HepG2 (cell line): ENCODE data around the gene CFAP97D1. TPM values are rescaled to one million over a fixed set of nuclear protein-coding genes. Genes with fewer than 3 reads are reported as not detected.

Experiments used
- ATF5 ChIP-seq: sonication (generic); formaldehyde crosslinking; IDR thresholded peaks from 2 replicates; pipeline ENCODE4 v1.4.0; 2020; ENCODE audit warnings: mild to moderate bottlenecking, low read depth, missing genetic modification reagents
- CCDC6 ChIP-seq: sonication (generic); formaldehyde crosslinking; IDR thresholded peaks from 2 replicates; pipeline ENCODE4 v1.8.1; 2022; ENCODE audit warnings: mild to moderate bottlenecking, missing genetic modification reagents, moderate library complexity
- DMTF1 ChIP-seq: sonication (generic); formaldehyde crosslinking; IDR thresholded peaks from 2 replicates; pipeline ENCODE4 v1.4.0; 2020; ENCODE audit warnings: mild to moderate bottlenecking, missing genetic modification reagents
- FOSL1 ChIP-seq: sonication (generic); formaldehyde crosslinking; IDR thresholded peaks from 2 replicates; pipeline ENCODE4 v1.9.0; 2021; ENCODE audit warnings: missing genetic modification reagents, borderline replicate concordance
- GTF3A ChIP-seq: sonication (generic); formaldehyde crosslinking; conservative IDR thresholded peaks from 2 replicates; pipeline ENCODE4 v1.4.0; 2020; ENCODE audit warnings: mild to moderate bottlenecking, missing genetic modification reagents
- HNRNPK ChIP-seq: fragments of 200-400 bp; formaldehyde crosslinking; IDR thresholded peaks from 2 replicates; pipeline ENCODE4 v1.6.1; 2018; ENCODE audit warnings: low read length, low read depth, moderate library complexity, mild to moderate bottlenecking; ENCODE audit not compliant: poor library complexity, severe bottlenecking
- MAX ChIP-seq: IDR thresholded peaks from 2 replicates; pipeline ENCODE4 v1.6.1; 2012; ENCODE audit warnings: inconsistent platforms
- MLLT10 ChIP-seq: sonication (generic); formaldehyde crosslinking; IDR thresholded peaks from 2 replicates; pipeline ENCODE4 v1.4.0; 2020; ENCODE audit warnings: missing genetic modification reagents
- NR0B2 ChIP-seq: sonication (generic); formaldehyde crosslinking; IDR thresholded peaks from 2 replicates; pipeline ENCODE4 v1.4.0; 2020; ENCODE audit warnings: mild to moderate bottlenecking, missing genetic modification reagents
- RCOR2 ChIP-seq: IDR thresholded peaks from 2 replicates; pipeline ENCODE4 v1.6.1; 2016; ENCODE audit warnings: missing biosample characterization, missing genetic modification reagents
- REST ChIP-seq, 2 experiments: IDR thresholded peaks; 2 replicates each; pipeline ENCODE4 v1.6.1; 2011 to 2012; ENCODE audit warnings: low read length in 2 of 2, borderline replicate concordance in 1 of 2, low read depth in 1 of 2, mild to moderate bottlenecking in 1 of 2, moderate library complexity in 1 of 2
- SIX1 ChIP-seq: sonication (generic); formaldehyde crosslinking; IDR thresholded peaks from 2 replicates; pipeline ENCODE4 v1.4.0; 2020; ENCODE audit warnings: missing genetic modification reagents, borderline replicate concordance
- SNAPC2 ChIP-seq: sonication (generic); formaldehyde crosslinking; IDR thresholded peaks from 2 replicates; pipeline ENCODE4 v1.8.1; 2022; ENCODE audit warnings: mild to moderate bottlenecking, missing genetic modification reagents
- ZNF576 ChIP-seq: sonication (generic); formaldehyde crosslinking; IDR thresholded peaks from 2 replicates; pipeline ENCODE4 v1.4.0; 2020; ENCODE audit warnings: mild to moderate bottlenecking, missing genetic modification reagents
- ZNF883 ChIP-seq: sonication (generic); formaldehyde crosslinking; IDR thresholded peaks from 2 replicates; pipeline ENCODE4 v1.5.1; 2020; ENCODE audit warnings: mild to moderate bottlenecking, missing genetic modification reagents; ENCODE audit errors: not compliant biosample characterization
- ZXDC ChIP-seq: sonication (generic); formaldehyde crosslinking; IDR thresholded peaks from 2 replicates; pipeline ENCODE4 v1.5.0; 2020; ENCODE audit warnings: mild to moderate bottlenecking, missing genetic modification reagents
- polyA plus RNA-seq, 8 experiments: library from polyadenylated mRNA; depleted of rRNA in 3 of 8; stranded (reverse) in 7 of 8; unstranded in 1 of 8; fragments of >200 nt; fragmentation: Illumina TruSeq in 4 of 8; extraction: Trizol in 4 of 8; gene quantifications; 2 replicates each; pipeline versions ENCODE4 v1.2.1 to v1.2.3, GENCODE V29; 2011 to 2016; ENCODE audit warnings: low read depth in 4 of 8, missing spikeins in 1 of 8, mixed read lengths in 1 of 8; ENCODE audit not compliant: insufficient read depth in 1 of 8
- total RNA-seq, 5 experiments: library from RNA; depleted of rRNA; stranded (reverse); fragments of >200 nt; fragmentation: Illumina TruSeq; extraction: Trizol; gene quantifications; 2 replicates each; pipeline ENCODE4 v1.2.3, GENCODE V29; 2016; ENCODE audit warnings: low read depth in 1 of 5

The CFAP97D1 gene
- total and polyA plus RNA-seq, 2 of the 13 experiments (the other 11 are each of a cell fraction or from before 2014, with no cell fraction given) = 0.02 TPM; not detected in 1

GRCh38 chr17:43778337-43779144 is 1.7 kb upstream of the CFAP97D1 start, which contains the start of gene DUSP3 (continued):
- TF ChIP-seq REST (IDR thresholded peaks at IDR 0.05; ENCODE audit: borderline replicate concordance in 1 of 2, low read depth in 1 of 2, low read length in 2 of 2) = 0 out of 4 replicates have a peak, but pooled peaks of 1 of the 2 experiments have one; percentile 23
- TF ChIP-seq ZNF576 (CRISPR knock-in tag) = peak; percentile 76; the same call in 1 of the 2 replicates
- TF ChIP-seq GTF3A (CRISPR knock-in tag) = 0 out of 2 replicates have a peak, but pooled peaks have one; percentile 23
- TF ChIP-seq DMTF1 = no peak
- TF ChIP-seq ZXDC (CRISPR knock-in tag) = peak; percentile 85; the same call in 1 of the 2 replicates
- no peak for TF ChIP-seq SIX1 (CRISPR knock-in tag)
- peak; percentile 6; the same call in 1 of the 2 replicates for TF ChIP-seq MAX
- TF ChIP-seq FOSL1 (CRISPR knock-in tag) = peak; percentile 39; the same call in 1 of the 2 replicates
- no peak for TF ChIP-seq RCOR2 (CRISPR knock-in tag)
- TF ChIP-seq HNRNPK = peak; percentile 79
- peak; percentile 62 for TF ChIP-seq ZNF883
- no peak for TF ChIP-seq ATF5 (CRISPR knock-in tag)
- TF ChIP-seq NR0B2 = peak; percentile 77; the same call in 1 of the 2 replicates
- no peak for TF ChIP-seq MLLT10 (CRISPR knock-in tag)
- TF ChIP-seq CCDC6 = peak; percentile 79; the same call in 1 of the 2 replicates
- TF ChIP-seq SNAPC2 = peak; percentile 53; the same call in 1 of the 2 replicates
